Lung (tissue), 12 donors: ENCODE data around the gene PLCXD3. TPM values are rescaled to one million over a fixed set of nuclear protein-coding genes. Genes with fewer than 3 reads are reported as not detected.

Source experiments
- ATAC-seq: fragments of 200-7000 bp; cut with Tn5 transposase; one replicate; pipeline ENCODE4 v1.9.1; 2020; ENCODE audit warnings: moderate number of reproducible peaks; ENCODE audit not compliant: insufficient read depth, low FRiP score
- DNase-seq, 3 donors: peaks; one replicate each; pipeline ENCODE4 v3.0.0-alpha.2; 2013 to 2017
- H3K27ac ChIP-seq, 2 donors: one replicate each; pipeline ENCODE4 v1.5.1; 2013; ENCODE audit warnings: mild to moderate bottlenecking in 2 of 2, moderate library complexity in 2 of 2, control low read depth in 1 of 2, inconsistent platforms in 1 of 2, low read depth in 1 of 2, low read length in 1 of 2
- H3K27me3 ChIP-seq, 3 donors: one replicate each; pipeline ENCODE4 v1.5.1; 2013; ENCODE audit warnings: low read length in 2 of 3; ENCODE audit not compliant: control insufficient read depth in 3 of 3, insufficient read depth in 3 of 3
- H3K36me3 ChIP-seq, 4 donors: one replicate each; pipeline ENCODE4 v1.5.1; 2013; ENCODE audit warnings: low read length in 4 of 4, mild to moderate bottlenecking in 1 of 4, moderate library complexity in 1 of 4; ENCODE audit not compliant: control insufficient read depth in 4 of 4, insufficient read depth in 4 of 4
- H3K4me1 ChIP-seq, 5 donors: one replicate each; pipeline ENCODE4 v1.5.1; 2013; ENCODE audit warnings: low read length in 5 of 5, mild to moderate bottlenecking in 2 of 5, moderate library complexity in 1 of 5; ENCODE audit not compliant: control insufficient read depth in 5 of 5, insufficient read depth in 5 of 5
- H3K4me3 ChIP-seq: one replicate; pipeline ENCODE4 v1.5.1; 2013; ENCODE audit warnings: mild to moderate bottlenecking, control low read depth, moderate library complexity
- H3K9ac ChIP-seq, 2 donors: one replicate each; pipeline ENCODE4 v1.5.1; 2013; ENCODE audit warnings: low read length in 2 of 2, control low read depth in 1 of 2; ENCODE audit not compliant: insufficient read depth in 1 of 2
- H3K9me3 ChIP-seq, 4 donors: one replicate each; pipeline ENCODE4 v1.5.1; 2013; ENCODE audit warnings: low read length in 3 of 4, mild to moderate bottlenecking in 1 of 4, moderate library complexity in 1 of 4; ENCODE audit not compliant: control insufficient read depth in 4 of 4, insufficient read depth in 3 of 4
- WGBS, 2 donors: extraction: QIAGEN DNeasy Blood & Tissue Kit; methylation state at CpG; one replicate each; pipeline ENCODE4 v1.1.7; 2013; 5-methylcytosine and 5-hydroxymethylcytosine counted together
- polyA plus RNA-seq, 2 donors: library from polyadenylated mRNA; stranded (reverse); fragments of 200-250 nt; gene quantifications; one replicate each; pipeline ENCODE4 v1.2.1, GENCODE V29; 2013
- total RNA-seq, 2 donors: library from RNA; depleted of rRNA in 1 of 2; stranded (reverse); fragments of >200 nt in 1 of 2; gene quantifications; one replicate each; pipeline ENCODE4 v1.2.1, GENCODE V29; 2014 to 2021
- TF ChIP-seq, protein P1 (sequence below): IDR thresholded peaks from 2 replicates; pipeline ENCODE4 v1.5.1; 2012; ENCODE audit warnings: mild to moderate bottlenecking; ENCODE audit errors: control extremely low read depth, extremely low read depth
- donor health status: control.
- donor health status: control.
- donor health status: Bipolar disorder and iron deficiency.
- donor health status: healthy.
- donor health status: DM: yes; HTN: yes; CAD: no.

Gene PLCXD3
- total and polyA plus RNA-seq, 4 donors = 0.38 to 2.1 (median 0.54) TPM

DNA sequence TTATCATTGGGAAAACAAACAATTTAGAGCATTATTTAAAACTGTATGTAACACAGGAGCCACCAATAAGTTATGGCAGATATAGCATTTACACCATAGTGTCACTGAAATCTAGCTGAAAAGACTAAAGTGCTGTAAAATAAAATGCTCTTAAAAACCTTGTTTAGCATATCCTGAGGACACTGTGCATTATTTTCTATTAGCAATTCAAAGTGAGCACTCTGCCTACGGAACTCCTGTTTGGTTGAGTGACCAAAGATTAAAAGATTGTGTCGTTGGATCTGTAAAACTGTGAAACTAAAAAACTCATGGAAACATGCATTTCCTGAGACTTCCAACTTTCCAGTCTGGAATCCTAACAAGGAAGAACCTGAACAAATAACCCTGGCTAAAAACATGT is 201.1 kb downstream of the PLCXD3 start:
- no peak overlapping the region for H3K9ac ChIP-seq
- ATAC-seq (no peak), DNase-seq (no peak)
- no peak overlapping the region for H3K27ac ChIP-seq
- H3K4me3 ChIP-seq = no peak overlapping the region
- no peaks in the 10 kb centered on the region for H3K9me3 ChIP-seq
- peaks cover 0 to 8% (median 0%) of the 10 kb centered on the region in 4 donors for H3K36me3 ChIP-seq
- no peaks in the 10 kb centered on the region for H3K27me3 ChIP-seq
- H3K4me1 ChIP-seq = peaks cover 0 to 4% (median 0%) of the 10 kb centered on the region in 5 donors
- WGBS, 2 donors = 62 to 70% methylated on average over 2 of the region's 2 CpGs
- TF ChIP-seq, protein P1, sequence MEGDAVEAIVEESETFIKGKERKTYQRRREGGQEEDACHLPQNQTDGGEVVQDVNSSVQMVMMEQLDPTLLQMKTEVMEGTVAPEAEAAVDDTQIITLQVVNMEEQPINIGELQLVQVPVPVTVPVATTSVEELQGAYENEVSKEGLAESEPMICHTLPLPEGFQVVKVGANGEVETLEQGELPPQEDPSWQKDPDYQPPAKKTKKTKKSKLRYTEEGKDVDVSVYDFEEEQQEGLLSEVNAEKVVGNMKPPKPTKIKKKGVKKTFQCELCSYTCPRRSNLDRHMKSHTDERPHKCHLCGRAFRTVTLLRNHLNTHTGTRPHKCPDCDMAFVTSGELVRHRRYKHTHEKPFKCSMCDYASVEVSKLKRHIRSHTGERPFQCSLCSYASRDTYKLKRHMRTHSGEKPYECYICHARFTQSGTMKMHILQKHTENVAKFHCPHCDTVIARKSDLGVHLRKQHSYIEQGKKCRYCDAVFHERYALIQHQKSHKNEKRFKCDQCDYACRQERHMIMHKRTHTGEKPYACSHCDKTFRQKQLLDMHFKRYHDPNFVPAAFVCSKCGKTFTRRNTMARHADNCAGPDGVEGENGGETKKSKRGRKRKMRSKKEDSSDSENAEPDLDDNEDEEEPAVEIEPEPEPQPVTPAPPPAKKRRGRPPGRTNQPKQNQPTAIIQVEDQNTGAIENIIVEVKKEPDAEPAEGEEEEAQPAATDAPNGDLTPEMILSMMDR = no peak

DNA sequence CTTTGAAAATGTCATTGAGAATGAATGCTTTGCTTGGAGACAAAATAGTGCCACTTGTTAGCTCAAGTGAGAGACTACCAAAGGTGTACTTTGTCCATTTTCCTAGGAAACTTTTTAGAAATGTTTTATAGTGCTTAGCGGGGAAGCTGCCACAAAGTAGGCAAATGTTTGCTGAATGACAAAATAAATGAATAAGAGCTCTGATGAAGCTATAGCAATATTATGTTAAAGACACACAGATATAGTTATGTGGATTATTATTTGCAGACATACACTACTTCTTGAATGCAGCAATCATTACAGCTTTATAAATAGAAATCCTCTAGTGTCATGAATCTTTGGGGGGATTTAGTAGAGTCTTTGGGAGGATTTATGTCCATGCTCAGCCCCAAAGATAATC is 204.4 kb downstream of the PLCXD3 start:
- WGBS, 2 donors = 88 to 100% methylated on average over 1 of the region's 1 CpG
- no peak overlapping the region for H3K27ac ChIP-seq
- no peaks in the 10 kb centered on the region for H3K27me3 ChIP-seq
- DNase-seq (no peak), ATAC-seq (no peak)
- H3K9ac ChIP-seq = no peak overlapping the region
- H3K4me1 ChIP-seq = no peaks in the 10 kb centered on the region
- H3K9me3 ChIP-seq = no peaks in the 10 kb centered on the region
- H3K36me3 ChIP-seq = no peaks in the 10 kb centered on the region
- TF ChIP-seq, protein P1 = no peak
- H3K4me3 ChIP-seq = no peak overlapping the region

DNA sequence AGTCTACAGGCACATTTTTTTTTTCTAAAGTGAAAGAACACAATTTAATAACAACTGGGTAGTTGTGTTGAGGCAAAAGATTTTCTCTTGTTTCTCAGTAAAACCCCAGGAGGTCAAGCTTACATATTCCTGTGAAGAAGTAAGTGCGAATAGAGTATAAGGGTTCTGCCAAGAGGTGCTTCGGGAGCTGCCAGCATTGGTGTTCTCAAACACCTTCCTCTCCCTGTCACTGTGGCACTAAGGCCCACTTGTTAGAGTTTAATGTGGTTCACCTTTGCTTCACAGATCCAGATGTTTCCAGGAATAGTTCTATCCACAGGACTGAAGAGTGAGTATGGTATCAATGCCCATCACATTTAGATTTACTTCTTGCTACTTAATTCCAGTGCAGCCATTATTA is 205.3 kb downstream of the PLCXD3 start:
- no peak for ATAC-seq
- Histone ChIP-seq H3K27ac (no peak overlapping the region), H3K9ac (no peak overlapping the region), H3K9me3 (no peaks in the 10 kb centered on the region), H3K4me1 (no peaks in the 10 kb centered on the region), H3K36me3 (no peaks in the 10 kb centered on the region), H3K27me3 (no peaks in the 10 kb centered on the region), H3K4me3 (no peak overlapping the region)
- 66 to 72% methylated on average over 2 of the region's 2 CpGs for WGBS, 2 donors
- TF ChIP-seq, protein P1 = no peak
- no peak for DNase-seq

DNA sequence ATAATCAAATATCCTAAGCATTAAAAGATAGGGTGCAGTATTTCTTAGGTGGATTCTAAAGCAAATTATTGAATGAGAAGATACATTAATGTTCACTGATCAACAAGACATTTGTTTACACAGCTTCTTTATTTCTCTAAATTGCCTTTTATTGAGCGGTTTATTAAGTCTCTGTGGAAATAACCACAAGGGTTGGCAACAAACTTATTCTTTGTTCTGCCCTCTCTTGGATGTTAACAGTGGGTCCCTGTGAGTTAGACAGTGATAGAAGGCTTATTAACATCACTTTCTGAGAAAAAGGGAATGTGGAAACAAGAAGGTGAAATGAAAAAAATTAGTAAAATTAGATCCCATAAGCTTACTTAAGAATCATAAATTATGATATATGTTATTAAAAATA is 214.3 kb downstream of the PLCXD3 start:
- peaks cover 0 to 2% (median 0%) of the 10 kb centered on the region in 4 donors for H3K9me3 ChIP-seq
- TF ChIP-seq, protein P1 = no peak
- H3K4me3 ChIP-seq = no peak overlapping the region
- H3K4me1 ChIP-seq = no peaks in the 10 kb centered on the region
- no peak overlapping the region for H3K27ac ChIP-seq
- DNase-seq (no peak), ATAC-seq (no peak)
- 86 to 89% methylated on average over 1 of the region's 1 CpG for WGBS, 2 donors
- H3K27me3 ChIP-seq = no peaks in the 10 kb centered on the region
- no peaks in the 10 kb centered on the region for H3K36me3 ChIP-seq
- no peak overlapping the region for H3K9ac ChIP-seq
